ENCODE data around the gene SH3PXD2A. TPM values are rescaled to one million over a fixed set of nuclear protein-coding genes. Genes with fewer than 3 reads are reported as not detected.

The SH3PXD2A gene
- total RNA-seq, 1 donor from 2014 or later: 2.3 TPM

- Histone ChIP-seq H4K20me1 (ENCODE audit: low read depth) (no peaks in the 10 kb centered on the region), H3F3A (ENCODE audit: low read depth) (no peaks in the 10 kb centered on the region), H3K4me3 (no peak overlapping the region), H3K27ac (no peak overlapping the region), H3K79me2 (ENCODE audit: low read depth) (no peaks in the 10 kb centered on the region), H2AFZ (replicated peaks) (no peak overlapping the region), H3K36me3 (no peaks in the 10 kb centered on the region), H3K9me3 (ENCODE audit: low read depth) (no peaks in the 10 kb centered on the region), H3K9ac (no peak overlapping the region), H3K4me1 (no peaks in the 10 kb centered on the region), H3K27me3 (no peaks in the 10 kb centered on the region), H3K4me2 (no peak overlapping the region)
- no peak for TF ChIP-seq EZH2 (IDR thresholded peaks at IDR 0.05)
- TF ChIP-seq CTCF (IDR thresholded peaks at IDR 0.05): no peak
- TF ChIP-seq EZH2phosphoT487 (IDR thresholded peaks at IDR 0.05): no peak
- DNase-seq (ENCODE audit: low spot score): no peak
- no peaks in the 10 kb centered on the region for H3K27me3 Mint-ChIP-seq (ENCODE audit: insufficient read depth, low read depth)
- no peak overlapping the region for H3K27ac Mint-ChIP-seq
- no peak overlapping the region for H3K4me3 Mint-ChIP-seq
- no peaks in the 10 kb centered on the region for H3K36me3 Mint-ChIP-seq
- no peaks in the 10 kb centered on the region for H3K9me3 Mint-ChIP-seq
- H3K4me1 Mint-ChIP-seq: peaks cover 10% of the 10 kb centered on the region
These were observed 145.9 kb downstream of the SH3PXD2A start for GRCh38 chr10:103709341-103709920.

GRCh38 chr10:103708627-103709288, 146.6 kb downstream of the SH3PXD2A start:
- Histone ChIP-seq H4K20me1 (ENCODE audit: low read depth) (no peaks in the 10 kb centered on the region), H3K4me2 (no peak overlapping the region), H3K27ac (no peak overlapping the region), H3K36me3 (no peaks in the 10 kb centered on the region), H3K79me2 (ENCODE audit: low read depth) (no peaks in the 10 kb centered on the region), H3K4me1 (no peaks in the 10 kb centered on the region), H3K9ac (no peak overlapping the region), H2AFZ (replicated peaks) (no peak overlapping the region), H3K4me3 (no peak overlapping the region), H3K9me3 (ENCODE audit: low read depth) (no peaks in the 10 kb centered on the region), H3K27me3 (no peaks in the 10 kb centered on the region), H3F3A (ENCODE audit: low read depth) (no peaks in the 10 kb centered on the region)
- DNase-seq (ENCODE audit: low spot score): no peak
- Mint-ChIP-seq H3K36me3 (no peaks in the 10 kb centered on the region), H3K27me3 (ENCODE audit: insufficient read depth, low read depth) (no peaks in the 10 kb centered on the region), H3K9me3 (no peaks in the 10 kb centered on the region), H3K27ac (no peak overlapping the region), H3K4me1 (peaks cover 10% of the 10 kb centered on the region), H3K4me3 (no peak overlapping the region)
- TF ChIP-seq EZH2phosphoT487 (IDR thresholded peaks at IDR 0.05) (no peak), EZH2 (IDR thresholded peaks at IDR 0.05) (no peak), CTCF (IDR thresholded peaks at IDR 0.05) (no peak)

GRCh38 chr10:103707956-103708626, 147.3 kb downstream of the SH3PXD2A start:
- Mint-ChIP-seq H3K4me1 (peaks cover 6% of the 10 kb centered on the region), H3K4me3 (no peak overlapping the region), H3K36me3 (no peaks in the 10 kb centered on the region), H3K27ac (no peak overlapping the region), H3K27me3 (ENCODE audit: insufficient read depth, low read depth) (peaks cover 4% of the 10 kb centered on the region), H3K9me3 (no peaks in the 10 kb centered on the region)
- Histone ChIP-seq H3K36me3 (no peaks in the 10 kb centered on the region), H3K79me2 (ENCODE audit: low read depth) (no peaks in the 10 kb centered on the region), H2AFZ (replicated peaks) (no peak overlapping the region), H3K27ac (no peak overlapping the region), H3K9me3 (ENCODE audit: low read depth) (no peaks in the 10 kb centered on the region), H3K9ac (no peak overlapping the region), H3K4me1 (no peaks in the 10 kb centered on the region), H4K20me1 (ENCODE audit: low read depth) (no peaks in the 10 kb centered on the region), H3K27me3 (no peaks in the 10 kb centered on the region), H3F3A (ENCODE audit: low read depth) (no peaks in the 10 kb centered on the region), H3K4me3 (no peak overlapping the region), H3K4me2 (no peak overlapping the region)
- TF ChIP-seq EZH2phosphoT487 (IDR thresholded peaks at IDR 0.05) (no peak), EZH2 (IDR thresholded peaks at IDR 0.05) (no peak), CTCF (IDR thresholded peaks at IDR 0.05) (no peak)
- DNase-seq (ENCODE audit: low spot score): no peak

Data from neural progenitor cell (in vitro differentiated cells).